ENCODE data around the gene TNFRSF25.
"Not testable (repeated sequence)": the region's sequence is repeated elsewhere in the genome, so short reads cannot be mapped to it uniquely, and the experiment has no call there.

TNFRSF25 gene

DNA sequence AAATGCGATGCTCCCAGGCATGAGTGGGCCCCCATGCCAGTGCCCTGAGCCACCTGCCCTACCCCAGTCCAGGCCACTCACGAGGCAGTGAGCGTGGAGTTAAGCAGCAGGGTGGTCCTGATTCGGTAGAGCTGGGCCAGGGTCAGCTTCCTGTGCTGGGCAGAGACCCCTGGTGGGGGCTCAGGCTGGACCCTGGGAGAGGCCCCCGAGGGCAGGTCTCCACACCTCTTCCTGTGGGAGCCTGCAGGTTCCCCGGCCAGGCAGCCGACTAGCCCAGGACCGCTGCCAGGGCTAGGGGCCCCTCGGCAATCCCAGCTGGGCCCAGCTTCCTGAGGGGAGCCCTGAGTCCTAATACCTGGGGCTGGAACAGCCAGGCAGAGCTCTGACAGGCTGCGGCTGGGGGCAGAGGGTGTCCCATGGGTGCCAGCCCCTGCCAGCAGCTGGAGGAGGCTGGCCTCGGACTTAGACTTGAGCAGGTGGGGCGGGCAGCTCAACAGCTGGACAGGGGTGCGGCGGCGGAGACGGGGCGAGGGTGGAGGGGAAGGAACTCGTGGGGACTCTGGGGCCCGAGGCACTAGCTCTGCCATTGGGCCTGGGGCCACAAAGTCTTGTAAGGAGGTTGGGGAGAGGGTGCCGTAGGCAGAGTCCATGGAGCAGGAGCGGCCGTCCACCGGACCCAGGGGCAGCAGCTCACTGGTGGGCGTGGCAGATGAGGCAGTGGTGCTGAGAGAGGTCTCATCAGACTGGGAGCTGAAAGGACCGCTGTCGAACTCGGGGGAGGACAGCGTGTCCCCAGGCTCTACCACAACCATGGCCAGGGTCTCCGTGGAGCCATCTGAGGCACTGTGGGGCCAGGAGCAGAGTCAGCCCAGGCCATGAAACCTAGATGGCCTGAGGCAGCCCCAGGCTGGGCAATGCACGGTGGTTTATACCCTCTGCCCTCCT, 2.0 kb upstream of the TNFRSF25 start:
- DNase-seq, result no peak

DNA sequence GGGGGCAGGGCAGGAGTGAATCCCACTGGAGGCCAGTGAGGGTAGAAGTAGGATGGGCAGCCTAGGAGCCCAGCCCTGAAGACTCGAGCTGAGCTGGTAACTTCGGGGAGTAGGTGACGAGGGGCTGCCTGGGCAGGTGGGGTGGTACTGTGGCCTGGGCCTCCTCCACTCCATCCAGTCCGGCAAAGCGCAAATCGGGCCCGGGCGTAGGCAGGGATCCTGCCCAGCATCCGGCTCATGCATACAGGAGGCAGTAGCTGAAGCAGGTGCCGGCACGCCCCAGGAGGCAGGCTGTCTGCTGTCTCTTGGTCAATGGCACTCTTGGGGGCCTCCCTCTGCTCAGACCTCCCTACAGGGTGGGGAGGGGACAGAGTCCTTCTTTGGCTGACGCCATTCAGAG, 1.3 kb upstream of the TNFRSF25 start:
- no peak for DNase-seq

DNA sequence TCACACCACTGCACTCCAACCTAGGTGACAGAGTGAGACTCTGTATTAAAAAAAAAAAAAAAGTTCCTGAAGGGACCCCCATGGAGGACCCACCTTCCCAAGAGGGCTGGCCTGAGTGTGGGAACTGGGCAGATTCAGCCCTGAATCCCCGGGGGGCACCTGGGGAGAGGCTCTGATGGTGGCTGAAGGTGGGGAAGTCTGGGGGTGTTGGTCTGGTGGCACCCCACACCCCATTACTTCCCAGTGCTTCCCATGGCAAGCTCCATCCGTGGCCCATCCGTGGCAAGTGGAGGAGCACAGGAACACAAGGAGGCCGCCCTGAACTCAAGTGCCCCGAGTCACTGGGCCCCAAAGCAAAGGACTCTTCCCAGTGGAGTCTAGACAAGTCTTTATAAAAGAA, 778 bp upstream of the TNFRSF25 start:
- DNase-seq, result no peak

DNA sequence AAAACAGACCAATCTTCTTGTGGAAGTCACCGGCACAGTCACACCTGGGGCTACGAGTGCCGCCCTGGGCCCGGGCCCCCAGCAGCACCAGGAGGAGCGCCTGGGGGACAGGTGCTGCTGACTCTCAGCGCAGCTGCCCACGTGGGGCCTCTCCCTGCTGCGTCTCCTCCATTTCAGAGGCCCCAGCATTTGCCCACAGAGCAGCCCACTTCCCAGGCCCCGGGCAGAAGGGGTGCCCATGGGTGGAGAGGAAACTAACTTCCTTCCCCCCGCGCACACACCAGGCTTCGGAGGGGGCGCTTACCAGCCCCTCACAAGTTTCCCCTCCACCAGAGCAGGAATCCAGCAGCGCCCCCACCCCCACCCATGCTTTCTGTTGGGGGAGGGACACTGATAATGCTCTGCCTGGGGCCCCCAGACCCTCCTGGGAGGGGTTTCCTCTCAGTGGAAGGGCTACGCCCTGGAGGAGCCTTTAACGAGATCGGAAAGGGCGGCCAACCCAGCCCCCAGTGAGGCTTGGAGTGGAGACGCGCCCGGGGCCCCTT, 440 bp downstream of the TNFRSF25 start:
- no peak for DNase-seq

DNA sequence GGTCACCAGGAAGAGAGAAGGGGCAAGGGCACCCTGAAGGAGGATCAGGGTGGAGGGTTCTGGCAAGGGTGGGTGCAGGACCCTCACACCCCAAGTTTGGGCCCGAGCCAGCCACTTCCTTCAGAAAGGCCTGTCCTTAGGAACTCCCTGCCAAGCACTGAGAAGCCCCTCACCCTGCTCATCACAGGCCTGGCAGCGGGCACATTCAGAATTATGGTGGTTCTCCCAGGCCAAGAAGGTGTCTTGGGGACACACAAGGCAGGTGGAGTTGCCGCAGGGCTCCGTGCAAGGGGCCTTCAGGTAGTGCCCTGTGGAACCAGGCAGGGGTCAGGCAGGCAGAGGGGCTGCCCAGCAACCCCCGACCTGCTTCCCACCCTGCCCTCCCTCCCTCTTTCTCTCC, 1.1 kb downstream of the TNFRSF25 start:
- no peak for DNase-seq

DNA sequence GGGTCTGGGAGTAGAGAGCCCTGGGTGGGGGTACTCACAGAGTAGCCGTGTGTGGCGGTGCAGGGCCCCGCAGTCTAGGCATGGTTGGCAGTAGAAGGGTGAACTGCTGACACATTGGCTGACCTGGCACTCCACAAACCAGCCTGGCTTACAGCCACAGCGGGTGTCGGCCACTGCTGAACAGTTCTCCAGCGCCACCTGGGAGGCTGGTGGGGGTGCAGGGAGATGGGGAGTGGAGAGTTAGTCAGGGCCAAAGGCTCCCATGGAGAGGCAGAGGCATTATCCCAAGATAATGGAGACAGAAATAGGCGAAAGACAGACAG, 1.5 kb downstream of the TNFRSF25 start:
- no peak for DNase-seq

DNA sequence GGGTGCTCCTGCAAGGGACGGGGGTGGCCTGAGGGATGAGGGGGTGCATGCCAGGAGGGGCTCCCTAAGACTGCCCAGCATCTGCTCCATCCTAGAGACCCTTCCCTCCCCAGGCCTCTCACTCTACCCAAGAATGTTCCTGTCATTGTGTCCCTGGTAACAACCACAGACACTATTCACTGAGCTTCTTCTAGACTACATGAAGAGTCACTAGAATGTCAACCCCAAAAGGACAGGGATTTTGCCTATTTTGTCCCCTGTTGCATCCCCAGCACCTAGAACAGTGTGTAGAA, 2.9 kb downstream of the TNFRSF25 start:
- no peak for DNase-seq

DNA sequence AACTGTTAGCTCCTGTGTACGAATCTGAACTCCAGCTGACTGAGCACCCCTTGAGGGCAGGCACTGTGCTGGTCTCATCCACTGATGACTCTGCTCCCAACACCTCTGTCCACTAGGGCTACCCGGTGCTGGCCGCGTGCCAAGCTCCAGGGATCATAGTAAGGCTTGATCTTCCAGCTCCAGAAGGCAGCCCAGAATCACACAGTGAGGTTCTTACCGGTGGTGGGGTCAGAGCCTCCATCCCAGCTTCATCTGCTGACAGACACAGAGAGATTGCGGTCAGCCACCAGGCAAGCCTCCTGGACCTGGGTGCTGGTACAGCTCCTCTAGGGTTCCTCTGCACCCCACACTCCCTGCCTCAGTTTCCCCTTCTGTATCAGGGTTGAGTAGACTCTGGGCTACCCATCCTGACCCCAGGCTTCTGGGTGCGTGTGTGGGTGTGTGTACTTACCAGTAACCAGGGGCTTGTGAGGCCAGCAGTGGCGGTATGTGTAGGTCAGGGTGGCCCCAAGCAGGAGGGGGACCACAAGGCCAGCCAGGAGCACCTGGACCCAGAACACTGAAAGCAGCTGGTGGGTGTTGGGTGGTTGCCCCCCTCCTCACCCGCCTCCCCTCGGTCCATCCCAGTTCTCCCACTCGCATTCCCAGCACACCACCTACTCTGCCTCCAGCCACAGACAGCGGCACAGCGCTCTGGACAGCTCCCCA, 3.4 kb downstream of the TNFRSF25 start:
- no peak for DNase-seq

DNA sequence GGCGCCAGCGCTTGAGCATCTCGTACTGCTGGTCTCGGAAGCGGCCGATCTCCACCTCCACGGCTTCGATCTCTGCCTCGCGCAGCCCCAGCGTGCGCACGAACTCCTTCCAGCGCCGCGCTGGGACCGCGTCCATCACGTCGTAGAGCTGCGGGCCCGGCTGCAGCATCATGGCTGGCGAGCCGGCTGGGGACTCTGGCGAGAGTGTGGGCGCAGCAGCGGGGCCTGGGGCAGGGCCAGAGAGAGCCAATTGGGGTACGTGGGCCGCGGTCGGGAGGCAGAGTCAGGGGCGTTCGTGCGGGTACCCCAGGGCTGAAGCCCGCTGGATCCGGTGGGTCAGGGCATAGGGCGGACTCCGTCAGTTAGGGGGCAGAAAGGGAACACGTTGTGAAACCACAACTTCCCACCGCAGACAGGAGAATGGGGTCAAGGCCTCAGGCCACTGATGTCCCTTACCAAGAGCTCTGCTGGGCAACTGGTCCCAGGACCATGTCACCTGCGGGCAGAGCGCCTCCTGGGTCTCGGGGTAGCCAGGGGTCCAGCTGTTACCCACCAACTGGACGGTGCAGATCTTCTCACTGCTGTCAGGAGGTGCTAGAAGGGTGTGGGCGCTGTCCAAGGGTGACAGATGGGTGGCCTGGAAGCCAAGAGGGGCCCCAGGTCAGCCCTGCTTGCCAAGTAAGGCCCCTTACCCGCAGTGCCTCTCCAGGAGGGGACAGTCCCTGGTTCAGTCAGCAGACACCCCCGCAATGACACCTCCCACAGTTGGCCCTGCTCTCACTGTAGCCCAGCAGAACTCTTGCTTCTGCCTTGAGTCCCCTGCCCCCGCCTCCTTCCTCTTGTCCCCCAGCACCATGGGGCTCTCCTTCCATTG, 4.2 kb downstream of the TNFRSF25 start:
- DNase-seq, result no peak

DNA sequence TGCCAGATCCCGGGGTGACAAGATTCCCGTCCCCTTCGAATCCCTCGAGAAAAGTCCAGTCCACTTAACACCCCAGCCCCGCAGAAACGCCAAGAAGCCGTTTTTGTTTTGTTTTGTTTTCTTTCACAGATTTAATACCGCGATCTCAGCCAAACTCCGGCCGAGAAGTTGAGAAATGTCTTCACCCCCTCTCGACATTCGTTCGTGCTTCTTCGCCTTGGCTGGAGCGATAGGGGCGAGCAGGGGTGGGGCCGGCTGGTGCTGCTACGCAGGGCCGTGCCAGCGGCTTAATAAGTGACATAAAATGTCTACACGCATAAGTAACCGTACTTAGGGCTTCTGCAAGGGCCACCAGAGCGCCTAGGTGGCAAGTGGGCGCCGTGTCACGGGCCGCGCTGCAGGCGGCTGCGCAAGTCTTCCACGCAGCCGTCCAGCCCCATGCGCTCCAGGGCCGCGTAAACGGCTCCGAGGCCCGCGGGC, 4.9 kb downstream of the TNFRSF25 start:
- no peak for DNase-seq

DNA sequence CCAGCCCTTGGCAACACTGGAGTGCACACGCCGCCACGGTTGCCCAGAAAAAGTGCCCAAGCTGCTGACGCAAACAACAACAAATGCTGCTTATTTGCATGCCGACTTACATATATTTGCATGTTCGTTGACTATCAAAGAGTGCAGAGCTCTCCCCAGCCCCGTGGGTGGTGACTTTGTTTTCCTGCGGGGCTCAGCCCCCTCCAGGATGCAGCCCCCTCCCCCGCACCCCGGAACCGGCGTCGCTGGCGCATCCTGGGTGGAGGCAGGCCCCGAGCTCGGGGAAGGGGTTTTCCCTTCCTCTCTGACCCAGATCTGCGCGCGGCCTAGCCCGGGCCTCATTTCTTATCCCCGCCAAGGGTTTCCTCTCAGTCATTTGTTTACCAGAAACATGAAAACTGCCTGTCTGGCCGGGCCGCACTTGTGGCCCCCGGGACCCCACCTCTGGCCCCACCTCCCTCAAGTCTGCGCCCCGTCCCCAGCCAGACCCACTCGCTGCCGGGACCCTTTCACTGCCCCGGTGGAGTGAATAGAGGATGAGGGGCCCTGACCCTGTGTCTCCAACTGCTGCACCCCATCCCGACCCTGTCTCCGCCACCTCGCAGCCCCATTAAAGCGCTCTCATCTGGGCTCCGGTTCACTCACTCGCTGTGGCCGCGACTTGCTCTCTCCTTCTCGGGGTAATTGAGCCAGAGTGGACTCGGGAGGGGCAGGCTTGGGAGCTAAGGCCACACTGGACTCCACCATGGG, 5.5 kb downstream of the TNFRSF25 start:
- DNase-seq, result peak; percentile 19 to 51

DNA sequence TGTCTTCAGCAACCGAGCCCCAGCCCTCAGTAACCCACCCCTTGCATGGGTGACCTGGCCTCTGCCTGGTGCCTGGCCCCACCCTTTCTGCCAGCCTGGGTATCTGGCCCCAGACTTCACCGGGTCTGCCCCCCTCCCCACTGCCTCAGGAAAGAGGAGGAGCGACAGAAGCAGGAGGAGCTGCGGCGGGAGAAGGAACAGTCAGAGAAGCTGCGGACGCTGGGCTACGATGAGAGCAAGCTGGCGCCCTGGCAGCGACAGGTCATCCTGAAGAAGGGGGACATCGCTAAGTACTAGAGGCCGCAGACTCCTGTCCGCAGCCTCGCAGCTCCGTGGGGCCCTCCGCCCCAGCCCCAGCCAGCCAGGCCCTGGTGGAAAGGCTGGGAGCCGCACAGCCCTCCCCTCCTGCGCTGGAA, 6.1 kb downstream of the TNFRSF25 start:
- DNase-seq, result no peak

DNA sequence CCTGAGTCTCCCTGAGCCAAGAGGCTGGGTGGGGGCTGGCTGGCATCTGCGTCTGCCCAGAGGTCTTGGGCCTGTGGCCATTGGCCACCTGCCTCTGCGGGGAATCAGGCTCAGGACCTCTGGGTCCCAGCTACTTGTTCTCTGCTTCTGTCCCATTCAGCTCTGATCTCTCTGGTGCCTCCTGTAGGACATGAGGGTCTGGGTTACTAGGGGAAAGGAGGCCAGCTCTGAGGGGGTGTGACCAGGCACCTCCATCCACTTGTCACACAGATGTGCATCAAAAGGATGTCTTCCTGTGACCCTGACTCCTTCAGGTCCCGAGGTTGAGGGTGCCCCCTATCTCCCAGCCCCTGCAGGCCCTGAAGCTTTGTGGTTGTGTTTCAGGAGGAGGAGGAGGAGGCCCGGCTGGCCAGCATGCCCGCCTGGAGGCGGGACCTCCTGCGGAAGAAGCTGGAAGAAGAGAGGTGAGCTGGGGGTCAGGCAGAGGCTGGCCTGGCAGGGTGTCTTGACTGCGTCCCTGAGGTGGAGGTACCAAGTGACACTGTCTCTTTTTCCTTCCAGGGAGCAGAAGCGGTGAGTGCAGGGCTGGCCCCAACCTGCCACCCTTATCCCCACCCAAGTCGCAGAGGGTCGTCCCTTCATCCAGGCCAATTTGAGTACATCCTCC, 9.0 kb downstream of the TNFRSF25 start:
- DNase-seq, result no peak

DNA sequence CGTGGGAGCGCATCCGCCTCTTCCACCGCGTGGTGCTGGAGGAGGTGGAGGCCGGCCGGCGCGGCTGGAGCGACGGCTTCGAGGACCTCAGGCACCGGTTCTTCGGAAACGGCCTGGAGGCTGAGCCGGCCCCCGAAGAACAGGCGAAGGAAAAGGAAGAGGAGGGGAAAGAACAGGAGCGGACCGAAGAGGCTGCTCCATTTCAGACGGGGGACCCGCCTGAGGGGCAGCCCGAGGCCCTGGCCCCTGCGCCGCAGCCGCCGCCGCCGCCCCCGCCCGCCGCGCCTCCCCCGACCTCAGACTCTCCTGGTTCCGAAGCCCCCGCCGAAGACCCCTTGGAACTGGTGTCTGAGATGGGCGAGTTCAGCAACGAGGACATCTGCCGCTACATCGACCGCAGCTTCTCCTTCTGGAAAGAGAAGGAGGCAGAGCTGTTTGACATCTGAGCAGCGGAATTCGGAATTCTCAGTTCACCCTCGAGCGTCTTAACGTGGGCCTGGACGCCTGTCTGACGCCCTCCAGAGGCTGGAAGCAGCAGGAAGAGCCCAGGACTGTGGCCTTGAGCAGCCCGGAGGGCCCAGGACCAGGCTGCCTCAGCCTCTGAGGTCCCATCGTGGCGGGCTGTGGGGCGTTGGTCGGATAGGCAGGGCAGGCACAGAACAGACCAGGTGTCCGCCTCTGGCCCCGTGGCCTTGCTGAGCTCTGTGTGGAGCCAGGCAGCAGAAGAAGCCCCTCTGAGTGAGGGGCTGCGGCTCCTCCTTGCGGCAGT, 10.0 kb downstream of the TNFRSF25 start:
- DNase-seq, result not testable (repeated sequence)

DNA sequence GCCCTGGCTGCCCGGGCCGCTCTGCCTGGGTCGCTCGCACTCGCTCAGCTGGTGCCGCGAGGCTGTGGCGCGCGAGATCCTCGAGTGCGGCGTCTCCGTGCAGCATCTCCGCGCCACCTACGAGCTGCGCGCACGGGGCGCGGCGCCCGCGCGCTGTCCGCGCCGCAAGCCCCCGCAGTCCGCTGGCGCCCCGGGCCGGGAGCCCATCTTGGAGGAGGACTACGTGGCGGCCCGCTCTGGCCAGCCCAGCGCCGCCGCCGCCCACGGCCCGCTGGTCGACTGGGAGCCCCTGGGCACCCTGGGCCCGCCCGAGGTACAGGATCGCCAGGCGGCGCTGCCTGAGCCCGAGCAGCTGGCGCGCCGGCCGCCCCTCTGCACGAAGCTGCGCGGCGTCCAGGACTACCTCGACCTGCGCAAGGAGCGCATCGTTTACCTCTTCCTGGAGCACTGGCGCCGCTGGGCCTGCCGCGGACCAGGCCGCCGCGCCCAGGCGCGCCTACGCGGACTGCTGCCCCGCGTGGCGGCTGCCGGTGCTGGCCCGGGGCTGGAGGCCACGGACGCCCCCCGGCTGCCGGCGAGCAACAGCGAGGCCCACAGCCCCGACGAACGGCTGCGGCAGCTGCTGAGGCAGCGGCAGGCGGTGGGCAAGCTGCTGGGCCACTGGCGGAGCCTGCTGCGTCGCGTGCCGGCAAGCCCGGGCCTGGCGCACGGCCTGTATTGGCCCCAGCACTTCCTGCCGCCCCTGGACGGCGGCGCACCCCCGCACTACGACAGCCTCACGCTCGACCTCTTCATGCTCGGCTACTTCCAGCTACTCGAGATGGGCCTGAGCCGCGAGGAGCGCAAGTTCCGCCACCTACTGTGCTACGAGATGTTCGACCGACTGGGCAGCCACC, 10.9 kb downstream of the TNFRSF25 start:
- DNase-seq, result no peak

DNA sequence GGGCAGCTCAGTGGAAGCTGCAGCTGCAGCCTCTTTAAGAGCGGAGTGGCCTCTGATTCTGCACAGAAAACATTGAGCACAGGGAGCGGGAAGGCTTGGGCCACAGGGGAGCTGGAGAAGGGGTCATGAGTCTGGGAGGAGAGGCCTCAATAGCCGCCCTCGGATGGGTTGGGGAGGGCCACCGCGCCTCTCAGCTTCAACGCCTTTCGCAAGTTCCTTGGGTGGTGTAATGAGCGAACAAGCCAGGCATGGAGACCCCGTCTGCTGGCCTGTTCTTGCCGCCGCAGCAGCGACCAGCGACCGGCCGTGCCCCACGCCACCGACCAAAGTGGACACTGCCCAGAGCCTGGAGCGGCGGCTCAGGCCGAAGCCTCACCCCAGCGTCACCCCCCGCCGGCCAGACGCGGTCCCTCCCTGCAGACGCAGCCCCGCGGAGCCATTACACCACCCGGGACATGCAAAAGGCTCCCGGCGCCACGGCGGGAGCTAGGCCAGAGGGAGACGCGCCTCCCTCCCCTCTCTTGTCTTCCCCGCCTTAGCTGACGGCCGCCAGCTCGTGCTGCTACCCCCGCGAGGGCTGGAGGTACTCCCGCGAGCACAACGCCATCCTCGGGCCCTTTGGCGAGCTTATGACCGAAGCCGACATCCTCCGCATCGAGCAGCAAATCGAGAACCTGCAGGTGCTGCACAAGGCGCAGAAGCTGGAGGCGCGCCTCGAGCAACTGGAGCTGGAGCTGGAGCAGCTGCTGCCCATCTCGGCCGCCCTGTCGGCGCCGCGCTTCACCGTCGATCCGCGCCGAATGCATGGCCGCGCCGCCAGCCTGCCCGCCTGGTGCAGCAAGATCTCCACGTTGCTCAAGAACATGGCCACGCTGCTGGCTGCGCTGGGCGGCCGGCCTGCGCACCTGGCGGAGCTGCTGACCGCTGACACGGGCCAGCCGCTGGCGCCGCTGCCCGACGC, 11.8 kb downstream of the TNFRSF25 start:
- DNase-seq, result not testable (repeated sequence)

DNA sequence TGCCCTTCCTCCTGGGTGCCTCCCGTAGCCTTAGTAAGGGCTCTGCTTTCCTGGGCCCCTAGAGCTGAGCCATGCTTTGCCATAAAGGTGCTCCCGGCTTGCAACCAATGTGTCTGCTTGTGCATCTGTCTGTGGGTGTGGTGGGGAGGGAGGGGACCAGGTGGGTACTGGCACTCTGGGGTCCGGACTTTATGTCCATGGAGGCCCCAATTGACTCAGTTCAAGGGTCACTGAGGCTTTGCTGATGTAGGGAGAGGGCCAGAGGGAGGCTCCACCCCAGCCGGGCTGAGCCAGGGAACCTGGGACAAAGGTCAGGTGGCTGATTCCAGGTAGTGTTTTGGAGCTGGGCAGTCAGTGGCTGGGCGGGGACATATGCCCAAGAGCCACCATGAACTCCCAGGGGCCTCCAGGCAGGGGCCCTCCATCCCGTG, 15.0 kb downstream of the TNFRSF25 start:
- DNase-seq, result no peak

DNA sequence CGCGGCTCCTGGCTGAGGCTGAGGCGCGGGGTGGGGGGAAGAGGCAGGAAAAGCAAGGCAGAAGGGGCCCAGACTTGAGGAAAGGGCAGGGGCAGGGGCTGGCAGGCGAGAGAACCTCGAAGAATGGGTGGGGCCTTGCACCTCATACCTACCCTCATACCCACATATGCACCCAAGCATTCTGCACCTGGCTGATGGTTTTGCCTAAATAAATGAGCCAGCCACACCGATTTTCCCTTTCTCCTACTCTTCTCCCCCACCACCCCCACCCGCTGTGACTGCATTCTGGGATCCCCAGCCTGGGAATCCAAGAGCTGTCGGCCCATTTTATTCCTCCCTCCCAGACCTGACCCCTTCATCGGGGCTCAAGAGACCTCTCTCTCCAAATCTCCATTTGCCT, 15.5 kb downstream of the TNFRSF25 start:
- DNase-seq, result not testable (repeated sequence)

All from inflammatory macrophage treated with lipopolysaccharide for 1 hour (primary cell).